ENCODE data around the gene GIMAP7.

Gene GIMAP7

GRCh38 chr7:150503581-150503980 lies 11.1 kb upstream of the GIMAP7 start:
- POLR2A ChIA-PET: no interaction called here
- no peak for TF ChIP-seq HDGF (IDR thresholded peaks at IDR 0.05; ENCODE audit: borderline replicate concordance)
- TF ChIP-seq TARDBP (IDR thresholded peaks at IDR 0.05): no peak
- TF ChIP-seq FOXA1 (IDR thresholded peaks at IDR 0.05): no peak
- TF ChIP-seq CTBP1 (IDR thresholded peaks at IDR 0.05; ENCODE audit: borderline replicate concordance): no peak
- TF ChIP-seq L3MBTL2 (conservative IDR thresholded peaks at IDR 0.05): no peak
- no peak for TF ChIP-seq ELF4 (IDR thresholded peaks at IDR 0.05)
- no peak for TF ChIP-seq FOXK2 (IDR thresholded peaks at IDR 0.05)
- TF ChIP-seq PKNOX1 (IDR thresholded peaks at IDR 0.05): no peak
- no peak for TF ChIP-seq ARNT (IDR thresholded peaks at IDR 0.05)
- TF ChIP-seq LEF1 (IDR thresholded peaks at IDR 0.05; ENCODE audit: borderline replicate concordance): no peak
- no peak for TF ChIP-seq SUZ12 (IDR thresholded peaks at IDR 0.05)
- DNase-seq (ENCODE audit: extremely low spot score): no peak
- CTCF ChIA-PET: no interaction called here

- POLR2A ChIA-PET: no interaction called here
- TF ChIP-seq PKNOX1 (IDR thresholded peaks at IDR 0.05) (no peak), TARDBP (IDR thresholded peaks at IDR 0.05) (no peak), SUZ12 (IDR thresholded peaks at IDR 0.05) (no peak), CTBP1 (IDR thresholded peaks at IDR 0.05; ENCODE audit: borderline replicate concordance) (no peak), FOXA1 (IDR thresholded peaks at IDR 0.05) (no peak), SP1 (IDR thresholded peaks at IDR 0.05) (no peak), ELF4 (IDR thresholded peaks at IDR 0.05) (no peak)
- no peak for DNase-seq (ENCODE audit: extremely low spot score)
- CTCF ChIA-PET: no interaction called here
Observed at GRCh38 chr7:150507947-150508602, 6.6 kb upstream of the GIMAP7 start.

GRCh38 chr7:150511048-150511447 lies 3.6 kb upstream of the GIMAP7 start:
- CTCF ChIA-PET: no interaction called here
- DNase-seq (ENCODE audit: extremely low spot score): no peak
- POLR2A ChIA-PET: no interaction called here
- TF ChIP-seq CTBP1 (IDR thresholded peaks at IDR 0.05; ENCODE audit: borderline replicate concordance) (no peak), ELF4 (IDR thresholded peaks at IDR 0.05) (no peak), L3MBTL2 (conservative IDR thresholded peaks at IDR 0.05) (no peak), SP1 (IDR thresholded peaks at IDR 0.05) (no peak), SUZ12 (IDR thresholded peaks at IDR 0.05) (no peak), PKNOX1 (IDR thresholded peaks at IDR 0.05) (no peak), ZNF384 (IDR thresholded peaks at IDR 0.05) (no peak), BHLHE40 (IDR thresholded peaks at IDR 0.05; ENCODE audit: borderline replicate concordance) (no peak), ARNT (IDR thresholded peaks at IDR 0.05) (no peak), NFRKB (IDR thresholded peaks at IDR 0.05) (no peak), LEF1 (IDR thresholded peaks at IDR 0.05; ENCODE audit: borderline replicate concordance) (no peak), TARDBP (IDR thresholded peaks at IDR 0.05) (no peak), FOXM1 (IDR thresholded peaks at IDR 0.05; ENCODE audit: borderline replicate concordance) (no peak)

- ChIA-PET POLR2A (no interaction called here), CTCF (no interaction called here)
- no peak for DNase-seq (ENCODE audit: extremely low spot score)
- TF ChIP-seq ARNT (IDR thresholded peaks at IDR 0.05): no peak
- TF ChIP-seq NFRKB (IDR thresholded peaks at IDR 0.05): no peak
- no peak for TF ChIP-seq BHLHE40 (IDR thresholded peaks at IDR 0.05; ENCODE audit: borderline replicate concordance)
- no peak for TF ChIP-seq PKNOX1 (IDR thresholded peaks at IDR 0.05)
- TF ChIP-seq SP1 (IDR thresholded peaks at IDR 0.05): no peak
- TF ChIP-seq LEF1 (IDR thresholded peaks at IDR 0.05; ENCODE audit: borderline replicate concordance): no peak
- TF ChIP-seq FOXK2 (IDR thresholded peaks at IDR 0.05): no peak
- TF ChIP-seq FOXM1 (IDR thresholded peaks at IDR 0.05; ENCODE audit: borderline replicate concordance): no peak
- no peak for TF ChIP-seq L3MBTL2 (conservative IDR thresholded peaks at IDR 0.05)
- TF ChIP-seq SUZ12 (IDR thresholded peaks at IDR 0.05): no peak
- TF ChIP-seq HDGF (IDR thresholded peaks at IDR 0.05; ENCODE audit: borderline replicate concordance): no peak
- TF ChIP-seq TARDBP (IDR thresholded peaks at IDR 0.05): no peak
- no peak for TF ChIP-seq FOXA1 (IDR thresholded peaks at IDR 0.05)
- TF ChIP-seq CTBP1 (IDR thresholded peaks at IDR 0.05; ENCODE audit: borderline replicate concordance): no peak
- no peak for TF ChIP-seq ELF4 (IDR thresholded peaks at IDR 0.05)
- TF ChIP-seq ZNF384 (IDR thresholded peaks at IDR 0.05): no peak
Observed at GRCh38 chr7:150513758-150514157, 914 bp upstream of the GIMAP7 start.

- POLR2A ChIA-PET: no interaction called here
- CTCF ChIA-PET: interaction anchor here (0.6 to 0.8 kb wide), 2 partner anchors 45 to 47 kb away, joined by 3 to 9 read pairs; no protein-coding TSS in a partner anchor
- no peak for DNase-seq (ENCODE audit: extremely low spot score)
- TF ChIP-seq LEF1 (IDR thresholded peaks at IDR 0.05; ENCODE audit: borderline replicate concordance) (no peak), CTBP1 (IDR thresholded peaks at IDR 0.05; ENCODE audit: borderline replicate concordance) (no peak), SP1 (IDR thresholded peaks at IDR 0.05) (no peak), BHLHE40 (IDR thresholded peaks at IDR 0.05; ENCODE audit: borderline replicate concordance) (no peak), L3MBTL2 (conservative IDR thresholded peaks at IDR 0.05) (no peak), FOXA1 (IDR thresholded peaks at IDR 0.05) (no peak), FOXM1 (IDR thresholded peaks at IDR 0.05; ENCODE audit: borderline replicate concordance) (no peak), NFRKB (IDR thresholded peaks at IDR 0.05) (no peak)
Observed at GRCh38 chr7:150515248-150516147, 826 bp downstream of the GIMAP7 start.

Measured in HEK293T (cell line).